ENCODE measurements around the gene KPNA3. TPM values are rescaled to one million over a fixed set of nuclear protein-coding genes. Genes with fewer than 3 reads are reported as not detected.

Gene KPNA3
- total and polyA plus RNA-seq, 2 donors (not counting 1 experiment from before 2014, with no cell fraction given) = 37.0 to 68.3 TPM

GRCh38 chr13:49779721-49780120 lies 12.8 kb downstream of the KPNA3 start:
- Histone ChIP-seq H3K36me3 (ENCODE audit: control insufficient read depth, insufficient read depth, low read length) (no peaks in the 10 kb centered on the region), H3K79me2 (ENCODE audit: control insufficient read depth, insufficient read depth, low read length) (peaks cover 69% of the 10 kb centered on the region), H3K9ac (ENCODE audit: insufficient read depth, low read length) (no peak overlapping the region), H3K9me3 (ENCODE audit: control insufficient read depth, insufficient read depth, low read depth, low read length) (no peaks in the 10 kb centered on the region), H2AFZ (ENCODE audit: low read length) (no peak overlapping the region), H3K4me2 (ENCODE audit: extremely low read depth, insufficient read depth, low read length) (no peak overlapping the region), H3K4me1 (ENCODE audit: control insufficient read depth, extremely low read depth, insufficient read depth, low read length) (no peaks in the 10 kb centered on the region), H3K27ac (ENCODE audit: insufficient read depth, low read length) (no peak overlapping the region), H3K27me3 (ENCODE audit: control insufficient read depth, insufficient read depth, low read length) (no peaks in the 10 kb centered on the region), H4K20me1 (ENCODE audit: control insufficient read depth, extremely low read depth, insufficient read depth, low read length) (no peaks in the 10 kb centered on the region), H3K4me3 (replicated peaks in 1 of 4; ENCODE audit: control extremely low read depth in 1 of 4, insufficient read depth in 1 of 4, low read depth in 3 of 4, low read length in 4 of 4) (no peak overlapping the region)
- no peak for DNase-seq (ENCODE audit: low read depth in 2 of 2)
- TF ChIP-seq EZH2 (IDR thresholded peaks at IDR 0.05; ENCODE audit: low read length, missing control alignments) (no peak), CTCF (conservative IDR thresholded peaks at IDR 0.05 in 1 of 2, IDR thresholded peaks at IDR 0.05 in 1 of 2; ENCODE audit: low read depth in 1 of 2, low read length in 2 of 2) (no peak)

- Histone ChIP-seq H3K79me2 (ENCODE audit: control insufficient read depth, insufficient read depth, low read length) (peaks cover 65% of the 10 kb centered on the region), H3K27me3 (ENCODE audit: control insufficient read depth, insufficient read depth, low read length) (no peaks in the 10 kb centered on the region), H3K4me3 (replicated peaks in 1 of 4; ENCODE audit: control extremely low read depth in 1 of 4, insufficient read depth in 1 of 4, low read depth in 3 of 4, low read length in 4 of 4) (no peak overlapping the region), H3K4me1 (ENCODE audit: control insufficient read depth, extremely low read depth, insufficient read depth, low read length) (no peaks in the 10 kb centered on the region), H3K4me2 (ENCODE audit: extremely low read depth, insufficient read depth, low read length) (no peak overlapping the region), H3K9me3 (ENCODE audit: control insufficient read depth, insufficient read depth, low read depth, low read length) (no peaks in the 10 kb centered on the region), H3K36me3 (ENCODE audit: control insufficient read depth, insufficient read depth, low read length) (no peaks in the 10 kb centered on the region), H3K27ac (ENCODE audit: insufficient read depth, low read length) (no peak overlapping the region), H4K20me1 (ENCODE audit: control insufficient read depth, extremely low read depth, insufficient read depth, low read length) (no peaks in the 10 kb centered on the region), H2AFZ (ENCODE audit: low read length) (no peak overlapping the region), H3K9ac (ENCODE audit: insufficient read depth, low read length) (no peak overlapping the region)
- no peak for TF ChIP-seq EZH2 (IDR thresholded peaks at IDR 0.05; ENCODE audit: low read length, missing control alignments)
- no peak for TF ChIP-seq CTCF (conservative IDR thresholded peaks at IDR 0.05 in 1 of 2, IDR thresholded peaks at IDR 0.05 in 1 of 2; ENCODE audit: low read depth in 1 of 2, low read length in 2 of 2)
- DNase-seq (ENCODE audit: low read depth in 2 of 2) = no peak
Measured at GRCh38 chr13:49777746-49778614, 14.5 kb downstream of the KPNA3 start.

GRCh38 chr13:49776871-49777270 lies 15.6 kb downstream of the KPNA3 start:
- peak in 1 of 2 donors; percentile 50 for DNase-seq (ENCODE audit: low read depth in 2 of 2)
- no peaks in the 10 kb centered on the region for H3K9me3 ChIP-seq (ENCODE audit: control insufficient read depth, insufficient read depth, low read depth, low read length)
- no peak overlapping the region for H3K27ac ChIP-seq (ENCODE audit: insufficient read depth, low read length)
- TF ChIP-seq CTCF (conservative IDR thresholded peaks at IDR 0.05 in 1 of 2, IDR thresholded peaks at IDR 0.05 in 1 of 2; ENCODE audit: low read depth in 1 of 2, low read length in 2 of 2) (no peak), EZH2 (IDR thresholded peaks at IDR 0.05; ENCODE audit: low read length, missing control alignments) (no peak)
- no peaks in the 10 kb centered on the region for H4K20me1 ChIP-seq (ENCODE audit: control insufficient read depth, extremely low read depth, insufficient read depth, low read length)
- H2AFZ ChIP-seq (ENCODE audit: low read length) = no peak overlapping the region
- H3K4me2 ChIP-seq (ENCODE audit: extremely low read depth, insufficient read depth, low read length) = no peak overlapping the region
- peaks cover 63% of the 10 kb centered on the region for H3K79me2 ChIP-seq (ENCODE audit: control insufficient read depth, insufficient read depth, low read length)
- no peak overlapping the region for H3K9ac ChIP-seq (ENCODE audit: insufficient read depth, low read length)
- no peaks in the 10 kb centered on the region for H3K27me3 ChIP-seq (ENCODE audit: control insufficient read depth, insufficient read depth, low read length)
- no peak overlapping the region for H3K4me3 ChIP-seq (replicated peaks in 1 of 4; ENCODE audit: control extremely low read depth in 1 of 4, insufficient read depth in 1 of 4, low read depth in 3 of 4, low read length in 4 of 4)
- no peaks in the 10 kb centered on the region for H3K36me3 ChIP-seq (ENCODE audit: control insufficient read depth, insufficient read depth, low read length)
- H3K4me1 ChIP-seq (ENCODE audit: control insufficient read depth, extremely low read depth, insufficient read depth, low read length) = no peaks in the 10 kb centered on the region
